GM23248 (cell line): Measurements from ENCODE around the gene ISM1.

Source experiments
- EZH2 ChIP-seq: fragments of 200-600 bp; sonication (generic); IDR thresholded peaks from 2 replicates; pipeline ENCODE4 v1.6.1; 2018; ENCODE audit warnings: antibody characterized with exemption, mild to moderate bottlenecking; ENCODE audit not compliant: insufficient read depth, poor library complexity, severe bottlenecking
- EZH2phosphoT487 ChIP-seq: fragments of 200-600 bp; sonication (generic); IDR thresholded peaks from 2 replicates; pipeline ENCODE4 v1.6.1; 2018; ENCODE audit warnings: antibody characterized with exemption, moderate library complexity, mild to moderate bottlenecking, low read depth; ENCODE audit not compliant: insufficient read depth

DNA sequence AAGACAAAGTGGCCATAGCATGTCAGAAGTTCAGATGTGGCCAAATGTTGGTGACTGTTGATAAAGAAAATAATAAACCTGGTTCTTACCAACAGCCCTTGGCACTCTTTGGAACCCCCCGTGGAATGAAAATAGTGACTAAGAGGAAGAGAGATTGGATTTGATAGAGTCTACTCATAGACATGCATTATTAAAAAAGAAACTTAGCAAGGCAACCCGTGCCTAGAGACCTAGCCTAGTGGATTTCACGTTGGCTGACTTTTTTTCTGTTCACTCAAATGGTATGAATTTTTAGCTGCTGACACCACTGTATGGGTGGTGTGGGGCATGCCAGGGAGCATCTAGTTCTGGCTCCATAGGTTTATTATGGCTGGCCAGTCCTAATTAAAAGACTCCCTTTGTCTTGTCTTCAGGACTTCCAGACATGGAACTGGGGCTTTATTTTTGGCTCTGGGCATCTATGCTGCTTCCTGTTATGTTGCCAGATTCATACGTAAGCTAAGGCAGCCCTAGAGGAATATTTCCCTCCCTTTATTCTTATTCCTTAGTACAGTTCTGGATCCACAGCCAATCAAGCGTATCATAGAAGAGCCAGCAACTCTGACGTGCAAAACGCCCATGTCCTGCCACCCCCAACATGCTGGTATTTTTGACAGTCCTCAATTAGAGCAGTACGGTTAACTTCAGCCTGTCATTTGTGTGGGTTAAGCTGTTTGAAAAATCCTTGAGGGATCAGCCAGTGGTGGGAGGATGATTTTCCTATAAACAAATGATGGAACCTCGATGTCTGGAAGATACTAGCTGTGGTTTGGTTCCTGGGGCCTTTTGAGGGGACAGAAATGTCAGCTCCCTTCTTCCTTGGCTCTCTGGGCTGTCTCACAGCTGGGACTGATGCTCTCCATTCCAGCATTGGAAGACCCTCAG, 127.5 kb downstream of the ISM1 start:
- no peak for TF ChIP-seq EZH2
- TF ChIP-seq EZH2phosphoT487, result no peak
